SK-N-MC (cell line): ENCODE results near the gene TLR9.

Experiments used
- EZH2 ChIP-seq: fragments of 200-600 bp; sonication (generic); IDR thresholded peaks from one replicate; pipeline ENCODE4 v1.6.1; 2017; ENCODE audit warnings: antibody characterized with exemption
- POLR2AphosphoS5 ChIP-seq: IDR thresholded peaks from 2 replicates; pipeline ENCODE4 v1.6.1; 2012; ENCODE audit warnings: mild to moderate bottlenecking, low read depth, low read length, borderline replicate concordance

DNA sequence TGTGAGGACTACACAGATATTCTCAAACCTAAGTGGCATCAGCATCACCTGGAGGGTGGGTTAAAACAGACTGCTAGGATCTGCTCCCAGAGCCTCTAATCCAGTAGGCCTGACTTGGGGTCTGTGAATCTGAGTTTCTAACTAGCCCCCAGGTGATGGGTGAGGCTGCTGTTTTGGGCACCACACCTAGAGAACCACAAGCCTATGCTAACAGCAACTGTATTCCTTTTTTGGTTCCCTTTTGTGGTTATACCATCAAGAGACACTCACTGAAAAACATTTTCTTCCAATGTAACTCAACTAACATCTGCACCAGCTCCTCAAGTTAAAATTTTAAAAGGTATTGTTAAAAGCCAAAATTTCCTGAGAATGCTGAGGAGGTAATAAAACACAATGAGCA, 37.0 kb upstream of the TLR9 start:
- TF ChIP-seq EZH2: no peak
- TF ChIP-seq POLR2AphosphoS5: no peak
